Measurements from ENCODE around the gene MANSC1.

DNA sequence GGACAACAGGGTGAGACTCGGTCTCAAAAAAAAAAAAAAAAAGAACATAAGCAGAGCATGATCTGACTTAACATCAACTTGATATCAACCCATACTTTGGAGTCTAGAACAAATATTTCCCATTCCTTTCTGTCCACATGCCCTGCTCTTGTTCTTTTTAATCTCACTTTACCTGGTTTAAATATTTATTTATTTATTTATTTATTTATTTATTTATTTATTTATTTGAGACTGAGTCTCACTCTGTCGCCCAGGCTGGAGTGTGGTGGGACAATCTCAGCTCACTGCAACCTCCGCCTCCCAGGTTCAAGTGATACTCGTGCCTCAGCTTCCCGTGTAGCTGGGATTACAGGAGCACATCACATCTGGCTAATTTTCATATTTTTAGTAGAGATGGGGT, 63.6 kb downstream of the MANSC1 start:
- TF ChIP-seq, protein P1, sequence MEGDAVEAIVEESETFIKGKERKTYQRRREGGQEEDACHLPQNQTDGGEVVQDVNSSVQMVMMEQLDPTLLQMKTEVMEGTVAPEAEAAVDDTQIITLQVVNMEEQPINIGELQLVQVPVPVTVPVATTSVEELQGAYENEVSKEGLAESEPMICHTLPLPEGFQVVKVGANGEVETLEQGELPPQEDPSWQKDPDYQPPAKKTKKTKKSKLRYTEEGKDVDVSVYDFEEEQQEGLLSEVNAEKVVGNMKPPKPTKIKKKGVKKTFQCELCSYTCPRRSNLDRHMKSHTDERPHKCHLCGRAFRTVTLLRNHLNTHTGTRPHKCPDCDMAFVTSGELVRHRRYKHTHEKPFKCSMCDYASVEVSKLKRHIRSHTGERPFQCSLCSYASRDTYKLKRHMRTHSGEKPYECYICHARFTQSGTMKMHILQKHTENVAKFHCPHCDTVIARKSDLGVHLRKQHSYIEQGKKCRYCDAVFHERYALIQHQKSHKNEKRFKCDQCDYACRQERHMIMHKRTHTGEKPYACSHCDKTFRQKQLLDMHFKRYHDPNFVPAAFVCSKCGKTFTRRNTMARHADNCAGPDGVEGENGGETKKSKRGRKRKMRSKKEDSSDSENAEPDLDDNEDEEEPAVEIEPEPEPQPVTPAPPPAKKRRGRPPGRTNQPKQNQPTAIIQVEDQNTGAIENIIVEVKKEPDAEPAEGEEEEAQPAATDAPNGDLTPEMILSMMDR (IDR thresholded peaks at IDR 0.05) = no peak
- TF ChIP-seq POLR2A (IDR thresholded peaks at IDR 0.05) = no peak
